Measurements from ENCODE around the gene WRAP73.

The WRAP73 gene

GRCh38 chr1:3688356-3689137, 38.6 kb upstream of the WRAP73 start:
- H3K4me3 Mint-ChIP-seq, result no peak overlapping the region
- peaks cover 17% of the 10 kb centered on the region for H3K27me3 Mint-ChIP-seq
- H3K9me3 Mint-ChIP-seq, result no peaks in the 10 kb centered on the region
- no peaks in the 10 kb centered on the region for H3K4me1 Mint-ChIP-seq
- DNase-seq, result no peak
- no peak overlapping the region for H3K27ac Mint-ChIP-seq
- CTCF ChIA-PET, result no interaction called here
- no peaks in the 10 kb centered on the region for H3K36me3 Mint-ChIP-seq

GRCh38 chr1:3687504-3687903, 37.6 kb upstream of the WRAP73 start:
- Mint-ChIP-seq H3K4me3 (no peak overlapping the region), H3K9me3 (no peaks in the 10 kb centered on the region), H3K27ac (no peak overlapping the region), H3K4me1 (no peaks in the 10 kb centered on the region), H3K36me3 (no peaks in the 10 kb centered on the region), H3K27me3 (peaks cover 26% of the 10 kb centered on the region)
- DNase-seq, result no peak
- CTCF ChIA-PET, result no interaction called here

GRCh38 chr1:3685906-3686305, 36.0 kb upstream of the WRAP73 start:
- DNase-seq, result no peak
- Mint-ChIP-seq H3K27me3 (peaks cover 26% of the 10 kb centered on the region), H3K4me3 (no peak overlapping the region), H3K36me3 (no peaks in the 10 kb centered on the region), H3K4me1 (no peaks in the 10 kb centered on the region), H3K27ac (no peak overlapping the region), H3K9me3 (no peaks in the 10 kb centered on the region)
- CTCF ChIA-PET, result no interaction called here

GRCh38 chr1:3685222-3685621, 35.3 kb upstream of the WRAP73 start:
- CTCF ChIA-PET, result no interaction called here
- Mint-ChIP-seq H3K36me3 (no peaks in the 10 kb centered on the region), H3K9me3 (no peaks in the 10 kb centered on the region), H3K27ac (no peak overlapping the region), H3K27me3 (peaks cover 26% of the 10 kb centered on the region), H3K4me1 (no peaks in the 10 kb centered on the region), H3K4me3 (no peak overlapping the region)
- DNase-seq, result no peak

GRCh38 chr1:3683992-3684391, 34.1 kb upstream of the WRAP73 start:
- Mint-ChIP-seq H3K27me3 (peaks cover 37% of the 10 kb centered on the region), H3K4me1 (peaks cover 11% of the 10 kb centered on the region), H3K36me3 (no peaks in the 10 kb centered on the region), H3K9me3 (no peaks in the 10 kb centered on the region), H3K27ac (no peak overlapping the region), H3K4me3 (no peak overlapping the region)
- CTCF ChIA-PET, result no interaction called here
- DNase-seq, result no peak

- Mint-ChIP-seq H3K27me3 (peaks cover 36% of the 10 kb centered on the region), H3K36me3 (no peaks in the 10 kb centered on the region), H3K4me3 (no peak overlapping the region), H3K27ac (no peak overlapping the region), H3K9me3 (no peaks in the 10 kb centered on the region), H3K4me1 (peaks cover 14% of the 10 kb centered on the region)
- no peak for DNase-seq
- CTCF ChIA-PET, result no interaction called here
Observed at GRCh38 chr1:3683197-3683596, 33.3 kb upstream of the WRAP73 start.

- peaks cover 24% of the 10 kb centered on the region for H3K4me1 Mint-ChIP-seq
Observed at GRCh38 chr1:3681898-3682806, 32.2 kb upstream of the WRAP73 start.

GRCh38 chr1:3681231-3681897, 31.5 kb upstream of the WRAP73 start:
- Mint-ChIP-seq H3K4me1 (peaks cover 26% of the 10 kb centered on the region), H3K4me3 (no peak overlapping the region), H3K27me3 (peaks cover 32% of the 10 kb centered on the region), H3K27ac (no peak overlapping the region), H3K36me3 (no peaks in the 10 kb centered on the region), H3K9me3 (no peaks in the 10 kb centered on the region)
- no peak for DNase-seq
- CTCF ChIA-PET, result no interaction called here

More at GRCh38 chr1:3681898-3682806, 32.2 kb upstream of the WRAP73 start:
- H3K27me3 Mint-ChIP-seq, result peaks cover 32% of the 10 kb centered on the region
- H3K9me3 Mint-ChIP-seq, result no peaks in the 10 kb centered on the region
- CTCF ChIA-PET, result no interaction called here
- H3K27ac Mint-ChIP-seq, result no peak overlapping the region
- H3K36me3 Mint-ChIP-seq, result no peaks in the 10 kb centered on the region
- no peak for DNase-seq
- no peak overlapping the region for H3K4me3 Mint-ChIP-seq

- Mint-ChIP-seq H3K4me3 (no peak overlapping the region), H3K4me1 (peaks cover 26% of the 10 kb centered on the region)
- CTCF ChIA-PET, result no interaction called here
Observed at GRCh38 chr1:3680488-3681230, 30.8 kb upstream of the WRAP73 start.

GRCh38 chr1:3679799-3680453, 30.0 kb upstream of the WRAP73 start:
- Mint-ChIP-seq H3K27ac (no peak overlapping the region), H3K4me1 (peaks cover 26% of the 10 kb centered on the region)
- CTCF ChIA-PET, result no interaction called here

More at GRCh38 chr1:3680488-3681230, 30.8 kb upstream of the WRAP73 start:
- no peaks in the 10 kb centered on the region for H3K36me3 Mint-ChIP-seq
- H3K9me3 Mint-ChIP-seq, result no peaks in the 10 kb centered on the region
- H3K27me3 Mint-ChIP-seq, result peaks cover 35% of the 10 kb centered on the region
- DNase-seq, result no peak
- no peak overlapping the region for H3K27ac Mint-ChIP-seq

GRCh38 chr1:3679098-3679555, 29.2 kb upstream of the WRAP73 start:
- H3K9me3 Mint-ChIP-seq, result no peaks in the 10 kb centered on the region
- H3K36me3 Mint-ChIP-seq, result no peaks in the 10 kb centered on the region
- peak overlapping the region; percentile 14 for H3K27ac Mint-ChIP-seq
- CTCF ChIA-PET, result no interaction called here
- no peak overlapping the region for H3K4me3 Mint-ChIP-seq
- H3K27me3 Mint-ChIP-seq, result peaks cover 30% of the 10 kb centered on the region
- peaks cover 26% of the 10 kb centered on the region for H3K4me1 Mint-ChIP-seq
- no peak for DNase-seq

More at GRCh38 chr1:3679799-3680453, 30.0 kb upstream of the WRAP73 start:
- peaks cover 32% of the 10 kb centered on the region for H3K27me3 Mint-ChIP-seq
- no peak overlapping the region for H3K4me3 Mint-ChIP-seq
- H3K9me3 Mint-ChIP-seq, result no peaks in the 10 kb centered on the region
- DNase-seq, result no peak
- H3K36me3 Mint-ChIP-seq, result no peaks in the 10 kb centered on the region

- no peak for DNase-seq
- Mint-ChIP-seq H3K4me1 (peaks cover 26% of the 10 kb centered on the region), H3K36me3 (no peaks in the 10 kb centered on the region), H3K27me3 (peaks cover 26% of the 10 kb centered on the region), H3K4me3 (no peak overlapping the region), H3K27ac (no peak overlapping the region), H3K9me3 (no peaks in the 10 kb centered on the region)
- CTCF ChIA-PET, result no interaction called here
Observed at GRCh38 chr1:3678361-3679097, 28.6 kb upstream of the WRAP73 start.

- DNase-seq, result no peak
- peaks cover 18% of the 10 kb centered on the region for H3K27me3 Mint-ChIP-seq
- H3K9me3 Mint-ChIP-seq, result no peaks in the 10 kb centered on the region
- peak overlapping the region; percentile 58 for H3K27ac Mint-ChIP-seq
- H3K4me1 Mint-ChIP-seq, result peaks cover 26% of the 10 kb centered on the region
- H3K4me3 Mint-ChIP-seq, result no peak overlapping the region
- no peaks in the 10 kb centered on the region for H3K36me3 Mint-ChIP-seq
- CTCF ChIA-PET, result interaction anchor here (1.2 kb wide), 1 partner anchor 225 kb away, joined by 3 read pairs; no protein-coding TSS in a partner anchor
Observed at GRCh38 chr1:3677484-3677883, 27.6 kb upstream of the WRAP73 start.

Measured in activated naive CD4-positive, alpha-beta T cell treated with anti-CD3 and anti-CD28 coated beads, Interleukin-2, amount 10 ng/mL, durations not matched to agents 7 days and 5 days (primary cell).